HG02885 (cell line): ENCODE results near the gene CYGB.

Experiments
- ATAC-seq: cut with Tn5 transposase; IDR thresholded peaks from one replicate; pipeline ENCODE4 v1.9.1; 2021; ENCODE audit warnings: mild to moderate bottlenecking; ENCODE audit not compliant: unreplicated experiment, poor library complexity

Gene CYGB

GRCh38 chr17:76506408-76507345, 30.8 kb downstream of the CYGB start:
- peak; percentile 68 for ATAC-seq

- no peak for ATAC-seq
Measured at GRCh38 chr17:76504117-76504516, 33.4 kb downstream of the CYGB start.

GRCh38 chr17:76502341-76503211, 34.9 kb downstream of the CYGB start:
- ATAC-seq = no peak

GRCh38 chr17:76501827-76502307, 35.6 kb downstream of the CYGB start:
- ATAC-seq = no peak

GRCh38 chr17:76501018-76501826, 36.3 kb downstream of the CYGB start, which contains the start of gene RHBDF2:
RHBDF2 (minus strand) TSS chr17:76501423; CDS start chr17:76481524, 19,899 bp downstream.
- ATAC-seq = peak; percentile 85

- no peak for ATAC-seq
Measured at GRCh38 chr17:76500747-76501017, 36.8 kb downstream of the CYGB start.

GRCh38 chr17:76500074-76500746, 37.3 kb downstream of the CYGB start:
- ATAC-seq = no peak

- ATAC-seq = no peak
Measured at GRCh38 chr17:76499267-76499667, 38.2 kb downstream of the CYGB start.

- no peak for ATAC-seq
Measured at GRCh38 chr17:76498876-76499251, 38.6 kb downstream of the CYGB start.

- no peak for ATAC-seq
Measured at GRCh38 chr17:76497979-76498875, 39.3 kb downstream of the CYGB start.

GRCh38 chr17:76497699-76497978, 39.9 kb downstream of the CYGB start:
- ATAC-seq = no peak

GRCh38 chr17:76496464-76496863, 41.0 kb downstream of the CYGB start:
- no peak for ATAC-seq

- ATAC-seq = no peak
Measured at GRCh38 chr17:76495663-76496400, 41.7 kb downstream of the CYGB start.

GRCh38 chr17:76493505-76494167, 43.9 kb downstream of the CYGB start:
- peak; percentile 6 for ATAC-seq

- peak; percentile 37 for ATAC-seq
Measured at GRCh38 chr17:76492989-76493501, 44.5 kb downstream of the CYGB start.

GRCh38 chr17:76492123-76492988, 45.2 kb downstream of the CYGB start:
- ATAC-seq = peak; percentile 38
